DOHH2 (cell line): ENCODE measurements around the gene ZFYVE9.

Source experiments
- H3F3A ChIP-seq: fragments of 200-600 bp; sonication (generic), shearing (Covaris generic); 2 replicates; pipeline ENCODE4 v1.6.0; 2016; ENCODE audit warnings: antibody characterized with exemption, mild to moderate bottlenecking; ENCODE audit not compliant: control insufficient read depth, insufficient read depth
- H3K27ac ChIP-seq: fragments of 200-600 bp; sonication (generic); 2 replicates; pipeline ENCODE4 v1.5.1; 2014; ENCODE audit warnings: low read depth, mild to moderate bottlenecking, low read length, moderate library complexity
- H3K27me3 ChIP-seq: fragments of 200-600 bp; sonication (generic); 2 replicates; pipeline ENCODE4 v1.6.1; 2014; ENCODE audit warnings: mild to moderate bottlenecking, low read length, mixed read lengths; ENCODE audit not compliant: control insufficient read depth
- H3K36me3 ChIP-seq: fragments of 200-600 bp; sonication (generic); 2 replicates; pipeline ENCODE4 v1.6.1; 2014; ENCODE audit warnings: mild to moderate bottlenecking, low read length, moderate library complexity, mixed read lengths; ENCODE audit not compliant: control insufficient read depth
- H3K4me1 ChIP-seq: fragments of 200-600 bp; sonication (generic); 2 replicates; pipeline ENCODE4 v1.6.1; 2014; ENCODE audit warnings: mild to moderate bottlenecking, low read length, mixed read lengths; ENCODE audit not compliant: control insufficient read depth
- H3K4me2 ChIP-seq: fragments of 200-600 bp; sonication (generic); 2 replicates; pipeline ENCODE4 v1.6.0; 2014; ENCODE audit warnings: mild to moderate bottlenecking, low read length, moderate library complexity
- H3K4me3 ChIP-seq: fragments of 200-600 bp; sonication (generic); 2 replicates; pipeline ENCODE4 v1.5.1; 2014; ENCODE audit warnings: mild to moderate bottlenecking, low read length, mixed read lengths
- H3K79me2 ChIP-seq: fragments of 200-600 bp; sonication (generic); 2 replicates; pipeline ENCODE4 v1.6.1; 2014; ENCODE audit warnings: mild to moderate bottlenecking, low read length, mixed read lengths; ENCODE audit not compliant: control insufficient read depth
- H3K9me2 ChIP-seq: fragments of 200-600 bp; sonication (generic); replicated peaks from 2 replicates; pipeline ENCODE4 v1.6.1; 2014; ENCODE audit warnings: mild to moderate bottlenecking, low read length, mixed read lengths; ENCODE audit not compliant: control insufficient read depth
- H3K9me3 ChIP-seq: fragments of 200-600 bp; sonication (generic); 2 replicates; pipeline ENCODE4 v1.6.1; 2014; ENCODE audit warnings: antibody characterized with exemption, low read length, mixed read lengths; ENCODE audit not compliant: control insufficient read depth, insufficient read depth
- H4K20me1 ChIP-seq: fragments of 200-600 bp; sonication (generic); 2 replicates; pipeline ENCODE4 v1.6.0; 2014; ENCODE audit warnings: low read depth, mild to moderate bottlenecking, antibody characterized with exemption, low read length, moderate library complexity; ENCODE audit not compliant: control insufficient read depth, insufficient read depth
- EZH2phosphoT487 ChIP-seq: fragments of 200-600 bp; sonication (generic); IDR thresholded peaks from 2 replicates; pipeline ENCODE4 v1.6.1; 2017; ENCODE audit warnings: borderline replicate concordance, mild to moderate bottlenecking, antibody characterized with exemption, low read length, moderate library complexity, mixed read lengths
- TF ChIP-seq, protein P1 (sequence below): fragments of 200-600 bp; sonication (generic); IDR thresholded peaks from one replicate; pipeline ENCODE4 v1.5.1; 2014; ENCODE audit warnings: antibody characterized with exemption, mild to moderate bottlenecking, low read depth, low read length; ENCODE audit not compliant: poor library complexity, severe bottlenecking

ZFYVE9 gene

DNA sequence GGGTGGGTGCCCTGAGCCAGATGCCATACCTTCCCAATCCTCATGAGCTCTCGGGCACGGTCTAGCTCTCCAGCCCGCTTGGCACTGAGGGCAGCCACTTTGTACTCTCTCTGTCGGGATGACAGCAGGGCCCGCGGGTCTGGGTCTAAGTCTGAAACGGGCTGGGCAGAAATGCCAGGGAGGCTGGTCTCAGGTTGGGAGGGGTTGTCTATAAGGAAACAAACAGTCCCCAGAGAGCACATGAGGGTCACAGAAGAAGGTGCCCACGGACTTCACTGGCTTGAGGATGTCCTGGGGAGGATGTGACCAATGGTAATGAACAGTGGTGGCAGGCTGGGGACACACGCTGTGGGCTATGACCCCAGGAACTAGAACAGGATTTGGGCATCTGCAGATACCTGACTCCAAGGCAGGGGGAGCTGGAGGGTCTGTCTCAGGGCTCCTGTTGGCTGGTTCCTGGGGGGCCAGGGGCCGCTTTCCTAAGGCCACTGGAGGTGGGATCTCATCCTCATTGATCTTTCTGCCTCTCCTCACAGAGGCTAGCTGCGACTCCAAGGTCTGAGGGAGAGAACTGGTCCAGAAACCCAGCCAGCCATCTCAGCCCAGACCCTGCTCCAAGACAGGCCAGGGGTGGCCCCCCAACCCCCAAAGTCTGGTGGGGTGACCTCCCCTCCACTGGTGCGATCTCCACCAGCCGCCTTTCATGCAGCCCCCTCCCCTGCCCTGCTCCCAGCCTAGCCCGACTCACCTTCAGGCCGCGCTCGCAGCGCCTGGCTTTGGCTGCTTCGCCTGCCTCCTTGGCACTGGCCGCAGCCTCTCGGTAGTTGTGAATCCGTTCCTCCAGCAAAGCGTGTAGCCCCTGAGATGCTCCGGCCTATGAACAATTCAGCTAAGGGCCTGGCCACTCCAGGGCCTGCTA, 218.0 kb downstream of the ZFYVE9 start:
- Histone ChIP-seq H3K36me3 (peaks cover 81% of the 10 kb centered on the region), H3K4me3 (no peak overlapping the region), H3K9me2 (no peaks in the 10 kb centered on the region), H3K27ac (no peak overlapping the region), H4K20me1 (no peaks in the 10 kb centered on the region), H3F3A (no peaks in the 10 kb centered on the region), H3K79me2 (peaks cover 12% of the 10 kb centered on the region), H3K9me3 (no peaks in the 10 kb centered on the region), H3K4me2 (no peak overlapping the region), H3K4me1 (peaks cover 7% of the 10 kb centered on the region), H3K27me3 (no peaks in the 10 kb centered on the region)
- TF ChIP-seq, protein P1, sequence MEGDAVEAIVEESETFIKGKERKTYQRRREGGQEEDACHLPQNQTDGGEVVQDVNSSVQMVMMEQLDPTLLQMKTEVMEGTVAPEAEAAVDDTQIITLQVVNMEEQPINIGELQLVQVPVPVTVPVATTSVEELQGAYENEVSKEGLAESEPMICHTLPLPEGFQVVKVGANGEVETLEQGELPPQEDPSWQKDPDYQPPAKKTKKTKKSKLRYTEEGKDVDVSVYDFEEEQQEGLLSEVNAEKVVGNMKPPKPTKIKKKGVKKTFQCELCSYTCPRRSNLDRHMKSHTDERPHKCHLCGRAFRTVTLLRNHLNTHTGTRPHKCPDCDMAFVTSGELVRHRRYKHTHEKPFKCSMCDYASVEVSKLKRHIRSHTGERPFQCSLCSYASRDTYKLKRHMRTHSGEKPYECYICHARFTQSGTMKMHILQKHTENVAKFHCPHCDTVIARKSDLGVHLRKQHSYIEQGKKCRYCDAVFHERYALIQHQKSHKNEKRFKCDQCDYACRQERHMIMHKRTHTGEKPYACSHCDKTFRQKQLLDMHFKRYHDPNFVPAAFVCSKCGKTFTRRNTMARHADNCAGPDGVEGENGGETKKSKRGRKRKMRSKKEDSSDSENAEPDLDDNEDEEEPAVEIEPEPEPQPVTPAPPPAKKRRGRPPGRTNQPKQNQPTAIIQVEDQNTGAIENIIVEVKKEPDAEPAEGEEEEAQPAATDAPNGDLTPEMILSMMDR, result no peak

GRCh38 chr1:52360595-52360968, 218.7 kb downstream of the ZFYVE9 start:
- no peak overlapping the region for H3K27ac ChIP-seq

GRCh38 chr1:52364235-52364839, 222.4 kb downstream of the ZFYVE9 start:
- Histone ChIP-seq H3K79me2 (peaks cover 21% of the 10 kb centered on the region), H3K36me3 (peaks cover 41% of the 10 kb centered on the region), H3K4me3 (peak overlapping the region; percentile 82; the same call in 1 of the 2 replicates), H3K27ac (no peak overlapping the region), H3F3A (peaks cover 5% of the 10 kb centered on the region; the same call in 1 of the 2 replicates), H3K4me2 (peak overlapping the region; percentile 93), H3K27me3 (no peaks in the 10 kb centered on the region), H4K20me1 (no peaks in the 10 kb centered on the region), H3K4me1 (peaks cover 21% of the 10 kb centered on the region), H3K9me3 (no peaks in the 10 kb centered on the region), H3K9me2 (no peaks in the 10 kb centered on the region)
- no peak for TF ChIP-seq EZH2phosphoT487
- TF ChIP-seq, protein P1, result peak; percentile 42

More at GRCh38 chr1:52360595-52360968, 218.7 kb downstream of the ZFYVE9 start:
- Histone ChIP-seq H3K4me1 (peaks cover 11% of the 10 kb centered on the region), H4K20me1 (no peaks in the 10 kb centered on the region), H3K9me2 (no peaks in the 10 kb centered on the region), H3K9me3 (no peaks in the 10 kb centered on the region), H3K4me2 (no peak overlapping the region), H3K27me3 (no peaks in the 10 kb centered on the region), H3F3A (no peaks in the 10 kb centered on the region), H3K36me3 (peaks cover 74% of the 10 kb centered on the region), H3K4me3 (no peak overlapping the region), H3K79me2 (peaks cover 18% of the 10 kb centered on the region)
- TF ChIP-seq EZH2phosphoT487, result no peak
- TF ChIP-seq, protein P1, result no peak
